ENCODE measurements around the gene CALML4.

- TF ChIP-seq CTCF (IDR thresholded peaks at IDR 0.05; ENCODE audit: low read length) (no peak), EZH2 (IDR thresholded peaks at IDR 0.05; ENCODE audit: borderline replicate concordance, low read length) (no peak)
These were observed 915 bp upstream of the CALML4 start for GRCh38 chr15:68205954-68206539.

All from OCI-LY1 (cell line).